Endothelial cell of umbilical vein (primary cell): ENCODE results near the gene CSNK2B. TPM values are rescaled to one million over a fixed set of nuclear protein-coding genes. Genes with fewer than 3 reads are reported as not detected.

Experiments
- BruUV-seq: library from RNA; stranded (reverse); fragments of 400-500 nt; replicated peaks from 2 replicates; lab custom pipeline; 2021; lab: Mats Ljungman, UMichigan
- CTCF ChIA-PET: fragments of 300-600, 350-600 bp; sonication (Branson Sonifier 250); formaldehyde crosslinking; loops from one replicate; lab custom pipeline; 2021; ENCODE audit warnings: antibody characterized with exemption, inconsistent platforms; lab: Charles Lee
- POLR2A ChIA-PET: fragments of 300-600, 350-600 bp; sonication (Branson Sonifier 250); formaldehyde crosslinking; loops from one replicate; lab custom pipeline; 2021; ENCODE audit warnings: antibody characterized with exemption, inconsistent platforms; lab: Charles Lee
- DNase-seq: peaks from one replicate; pipeline ENCODE4 v3.0.0-alpha.2; 2011; ENCODE audit warnings: low read depth, low spot score
- FAIRE-seq: peaks from 2 replicates; lab custom pipeline; 2011; peaks lifted over from hg19 to GRCh38; lab: Jason Lieb, UNC
- H2AFZ ChIP-seq: 2 replicates; pipeline ENCODE4 v1.6.0; 2012; ENCODE audit warnings: low read depth, low read length, control low read depth, inconsistent platforms
- H3K27ac ChIP-seq: 2 replicates; pipeline ENCODE4 v1.5.1; 2011; ENCODE audit warnings: low read depth, mild to moderate bottlenecking, control low read depth, low read length, moderate library complexity; ENCODE audit not compliant: insufficient read depth
- H3K27me3 ChIP-seq, 2 experiments: 2 replicates each; pipeline versions ENCODE4 v1.6.0 to v1.6.1; 2011; ENCODE audit warnings: low read length in 2 of 2, mixed read lengths in 1 of 2; ENCODE audit not compliant: control insufficient read depth in 2 of 2, insufficient read depth in 2 of 2
- H3K36me3 ChIP-seq, 2 experiments: 2 replicates in 1 of 2; 3 replicates in 1 of 2; pipeline ENCODE4 v1.5.1; 2011; ENCODE audit warnings: low read length in 2 of 2, mild to moderate bottlenecking in 1 of 2, moderate library complexity in 1 of 2; ENCODE audit not compliant: control insufficient read depth in 2 of 2, insufficient read depth in 2 of 2; ENCODE audit errors: extremely low read depth in 1 of 2
- H3K4me1 ChIP-seq: 3 replicates; pipeline ENCODE4 v1.5.1; 2011; ENCODE audit warnings: mild to moderate bottlenecking, low read length; ENCODE audit not compliant: control insufficient read depth, insufficient read depth; ENCODE audit errors: extremely low read depth
- H3K4me2 ChIP-seq: 2 replicates; pipeline ENCODE4 v1.6.1; 2011; ENCODE audit warnings: low read length, control low read depth, mixed read lengths; ENCODE audit not compliant: insufficient read depth
- H3K4me3 ChIP-seq, 3 experiments: fragments of 200-600 bp in 1 of 3; sonication (generic), shearing (Covaris generic) in 1 of 3; replicated peaks in 1 of 3; 2 replicates each; pipeline ENCODE4 v1.5.1; 2011 to 2016; ENCODE audit warnings: control low read depth in 3 of 3, low read length in 3 of 3, mild to moderate bottlenecking in 2 of 3, inconsistent platforms in 1 of 3, low read depth in 1 of 3, moderate library complexity in 1 of 3; ENCODE audit not compliant: insufficient read depth in 1 of 3
- H3K79me2 ChIP-seq: 2 replicates; pipeline ENCODE4 v1.6.0; 2012; ENCODE audit warnings: low read length, inconsistent platforms; ENCODE audit not compliant: control insufficient read depth, insufficient read depth
- H3K9ac ChIP-seq: replicated peaks from 2 replicates; pipeline ENCODE3; 2011; ENCODE audit warnings: low read length, control low read depth; ENCODE audit not compliant: insufficient read depth; ENCODE audit errors: extremely low read depth
- H3K9me1 ChIP-seq: replicated peaks from 3 replicates; pipeline ENCODE4 v1.6.0; 2011; ENCODE audit warnings: mild to moderate bottlenecking, low read length; ENCODE audit not compliant: control insufficient read depth, insufficient read depth; ENCODE audit errors: extremely low read depth
- H3K9me3 ChIP-seq: replicated peaks from 2 replicates; pipeline ENCODE4 v1.5.1; 2012; ENCODE audit warnings: low read length, inconsistent platforms; ENCODE audit not compliant: control insufficient read depth, insufficient read depth
- H4K20me1 ChIP-seq: replicated peaks from 2 replicates; pipeline ENCODE3; 2011; ENCODE audit warnings: mild to moderate bottlenecking, low read length; ENCODE audit not compliant: control insufficient read depth, insufficient read depth; ENCODE audit errors: extremely low read depth
- CTCF ChIP-seq, 2 donors: IDR thresholded peaks; 1 replicate in 1 of 2; 2 replicates in 1 of 2; pipeline ENCODE4 v1.5.1; 2011; ENCODE audit warnings: low read length in 2 of 2, mild to moderate bottlenecking in 2 of 2, moderate library complexity in 2 of 2, control low read depth in 1 of 2, inconsistent platforms in 1 of 2, low read depth in 1 of 2; ENCODE audit not compliant: insufficient read depth in 1 of 2; ENCODE audit errors: extremely low read depth in 1 of 2
- EZH2 ChIP-seq: IDR thresholded peaks from 2 replicates; pipeline ENCODE4 v1.6.1; 2012; ENCODE audit warnings: borderline replicate concordance, low read depth, mild to moderate bottlenecking, moderate library complexity, low read length, inconsistent platforms; ENCODE audit not compliant: severe bottlenecking
- FOS ChIP-seq: IDR thresholded peaks from 2 replicates; pipeline ENCODE4 v1.6.1; 2011; ENCODE audit warnings: mild to moderate bottlenecking, low read length, moderate library complexity, borderline replicate concordance; ENCODE audit not compliant: insufficient read depth
- GATA2 ChIP-seq: IDR thresholded peaks from 2 replicates; pipeline ENCODE4 v1.7.0; 2011; ENCODE audit warnings: low read depth, mild to moderate bottlenecking, moderate library complexity, mixed read lengths, low read length; ENCODE audit not compliant: insufficient read length, insufficient read depth
- JUN ChIP-seq: IDR thresholded peaks from 2 replicates; pipeline ENCODE4 v1.6.1; 2011; ENCODE audit warnings: borderline replicate concordance, low read depth; ENCODE audit not compliant: insufficient read length, insufficient read depth
- MAX ChIP-seq: IDR thresholded peaks from 2 replicates; pipeline ENCODE4 v1.6.1; 2011; ENCODE audit not compliant: insufficient read depth, insufficient read length
- MYC ChIP-seq: IDR thresholded peaks from one replicate; pipeline ENCODE4 v1.6.1; 2011; ENCODE audit warnings: mild to moderate bottlenecking, low read depth, low read length
- POLR2A ChIP-seq: IDR thresholded peaks from 2 replicates; pipeline ENCODE4 v1.6.1; 2012; ENCODE audit warnings: low read depth, mild to moderate bottlenecking, control low read depth, low read length
- POLR2AphosphoS5 ChIP-seq: IDR thresholded peaks from 2 replicates; pipeline ENCODE4 v1.6.1; 2012; ENCODE audit warnings: low read depth, mild to moderate bottlenecking, control low read depth, low read length, moderate library complexity; ENCODE audit not compliant: insufficient read depth
- dilution Hi-C: fragments of 300-500 bp; cut with MboI; formaldehyde crosslinking; loops from one replicate; pipeline ENCODE4 v1.15.0; 2019; ENCODE audit warnings: low sequenced_read_pairs; ENCODE audit not compliant: extremely low pct_ligation_motif_present
- intact Hi-C: fragments of 100-400 bp; cut with micrococcal nuclease; formaldehyde crosslinking; loops from one replicate; pipeline ENCODE4 v1.10.0; 2022
- polyA plus RNA-seq, 4 experiments: library from polyadenylated mRNA; depleted of rRNA in 3 of 4; stranded (reverse) in 3 of 4; unstranded in 1 of 4; fragments of >200 nt; gene quantifications; 2 replicates each; pipeline versions ENCODE4 v1.2.1 to v1.2.3, GENCODE V29; 2011 to 2012; ENCODE audit warnings: missing spikeins in 1 of 4
- total RNA-seq: library from RNA; stranded (reverse); gene quantifications from 2 replicates; pipeline ENCODE4 v1.2.3, GENCODE V29; 2021

Gene CSNK2B
- total and polyA plus RNA-seq, 2 donors (not counting 3 experiments of a cell fraction or from before 2014, with no cell fraction given), result 159 to 206 TPM

- H3K4me2 ChIP-seq, result peak overlapping the region; percentile 92
- POLR2A ChIA-PET, result interaction anchor here (1.1 to 2.2 kb wide), 4 partner anchors 13 to 78 kb away, joined by 3 to 4 read pairs (median 3); partner anchors contain the start of gene C6orf47
- peak; percentile 59 for FAIRE-seq
- CTCF ChIA-PET, result interaction anchor here (0.6 to 3.9 kb wide), 4 partner anchors 19 to 75 kb away, joined by 3 to 18 read pairs (median 4); partner anchors contain the start of gene ATP6V1G2
- no peak overlapping the region for H2AFZ ChIP-seq
- H3K9me1 ChIP-seq, result no peaks in the 10 kb centered on the region
- peak overlapping the region; percentile 65 to 99 (median 95) for H3K4me3 ChIP-seq
- H3K27me3 ChIP-seq, result no peaks in the 10 kb centered on the region
- DNase-seq, result peak; percentile 39
- dilution Hi-C loops (no loop called here), intact Hi-C loops (loop anchor here (1.0 to 5.0 kb wide), 3 partner anchors 44 to 205 kb away; partner anchors contain the start of gene HSPA1B)
- BruUV-seq, result TSS peak; percentile 59
- H3K9ac ChIP-seq, result peak overlapping the region; percentile 99
- H3K9me3 ChIP-seq, result no peaks in the 10 kb centered on the region
- peaks cover 54% of the 10 kb centered on the region for H3K79me2 ChIP-seq
- H3K4me1 ChIP-seq, result peaks cover 13% of the 10 kb centered on the region
- H3K36me3 ChIP-seq, result peaks cover 19 to 28% of the 10 kb centered on the region in 2 experiments
- H4K20me1 ChIP-seq, result no peaks in the 10 kb centered on the region
- TF ChIP-seq MAX, result no peak
- TF ChIP-seq POLR2A, result no peak
- TF ChIP-seq GATA2, result no peak
- TF ChIP-seq FOS, result no peak
- no peak for TF ChIP-seq EZH2
- TF ChIP-seq POLR2AphosphoS5, result no peak
- TF ChIP-seq JUN, result no peak
- TF ChIP-seq CTCF (IDR thresholded peaks at IDR 0.05; ENCODE audit: extremely low read depth in 1 of 2, insufficient read depth in 1 of 2, low read depth in 1 of 2, low read length in 2 of 2), result no peak
- TF ChIP-seq MYC, result no peak
- peak overlapping the region; percentile 84 for H3K27ac ChIP-seq
These were observed 44.5 kb upstream of the CSNK2B start for GRCh38 chr6:31621320-31621939.
